GM12892 (cell line): ENCODE data around the gene PSMD12. TPM values are rescaled to one million over a fixed set of nuclear protein-coding genes. Genes with fewer than 3 reads are reported as not detected.
"Not testable (repeated sequence)": the region's sequence is repeated elsewhere in the genome, so short reads cannot be mapped to it uniquely, and the experiment has no call there.

Experiments
- DNase-seq: peaks from one replicate; pipeline ENCODE4 v3.0.0; 2011; ENCODE audit not compliant: insufficient read length
- FAIRE-seq: peaks from 2 replicates; lab custom pipeline; 2011; peaks lifted over from hg19 to GRCh38; lab: Jason Lieb, UNC
- POLR2A ChIP-seq: IDR thresholded peaks from 2 replicates; pipeline ENCODE4 v1.6.1; 2011; ENCODE audit warnings: low read depth, low read length, control low read depth
- POLR2AphosphoS5 ChIP-seq: IDR thresholded peaks from 2 replicates; pipeline ENCODE4 v1.6.1; 2011; ENCODE audit warnings: low read depth, low read length, control low read depth
- TAF1 ChIP-seq: IDR thresholded peaks from 2 replicates; pipeline ENCODE4 v1.6.1; 2011; ENCODE audit warnings: low read depth, mild to moderate bottlenecking, control low read depth, low read length, borderline replicate concordance
- polyA plus RNA-seq: library from polyadenylated mRNA; unstranded; fragments of >200 nt; gene quantifications from one replicate; pipeline ENCODE4 v1.2.1, GENCODE V29; 2012; ENCODE audit warnings: missing spikeins, inconsistent platforms; ENCODE audit not compliant: missing spikeins

The PSMD12 gene
- polyA plus RNA-seq: 34.1 TPM

DNA sequence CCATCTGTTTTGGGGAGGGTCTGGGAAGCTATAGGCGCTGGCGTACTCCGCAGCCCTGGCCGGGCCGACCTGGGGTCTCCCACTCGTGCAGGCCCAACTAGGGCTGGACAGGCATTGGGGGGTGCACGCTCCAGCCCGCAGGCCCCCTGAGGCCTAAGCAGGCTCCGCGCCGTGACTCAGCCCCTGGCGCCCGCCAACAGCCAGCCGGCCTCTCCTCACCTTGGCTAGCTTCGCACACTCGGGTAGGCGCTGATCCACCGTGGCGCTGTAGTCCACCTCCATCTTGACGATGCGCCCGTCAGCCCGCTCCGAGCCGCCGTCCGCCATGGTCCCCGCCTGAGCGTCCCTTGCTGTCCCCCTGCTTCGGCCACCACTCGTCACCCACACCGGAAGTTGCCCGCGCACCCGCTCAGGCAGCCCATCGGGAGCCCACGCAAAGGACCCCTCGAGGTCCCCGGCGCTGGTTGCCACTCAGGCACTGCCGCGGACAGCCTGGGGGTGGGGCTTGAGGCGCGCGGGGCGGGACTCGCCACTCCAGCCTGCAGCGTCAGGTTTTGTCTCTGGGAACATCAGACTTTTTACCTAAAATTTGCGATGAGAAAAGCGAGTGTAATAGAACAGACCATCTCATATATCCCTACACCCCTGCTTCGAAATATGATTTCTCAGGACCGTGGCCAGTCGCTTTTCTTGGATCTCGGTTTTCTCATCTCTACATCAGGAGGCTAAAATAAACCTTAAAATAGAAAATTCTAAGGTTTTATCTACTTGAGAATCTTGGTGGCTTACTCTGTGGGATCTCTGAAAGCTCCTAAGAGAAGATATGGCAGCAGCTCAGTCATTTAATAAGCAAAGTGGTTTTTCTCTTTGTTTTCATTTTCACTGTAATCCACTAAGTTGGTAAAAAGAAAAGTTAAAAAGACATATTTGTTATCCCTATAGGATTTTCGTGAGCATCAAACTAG, at the start of gene PSMD12:
TSS of gene PSMD12 (minus strand) at position 385 of the 965 bp plus-strand sequence. CDS start at position 327, 58 bp downstream.
- DNase-seq: peak; percentile 93
- peak; percentile 93 for FAIRE-seq
- peak; percentile 89 for TF ChIP-seq TAF1
- TF ChIP-seq POLR2A: peak; percentile 97
- TF ChIP-seq POLR2AphosphoS5: peak; percentile 90

DNA sequence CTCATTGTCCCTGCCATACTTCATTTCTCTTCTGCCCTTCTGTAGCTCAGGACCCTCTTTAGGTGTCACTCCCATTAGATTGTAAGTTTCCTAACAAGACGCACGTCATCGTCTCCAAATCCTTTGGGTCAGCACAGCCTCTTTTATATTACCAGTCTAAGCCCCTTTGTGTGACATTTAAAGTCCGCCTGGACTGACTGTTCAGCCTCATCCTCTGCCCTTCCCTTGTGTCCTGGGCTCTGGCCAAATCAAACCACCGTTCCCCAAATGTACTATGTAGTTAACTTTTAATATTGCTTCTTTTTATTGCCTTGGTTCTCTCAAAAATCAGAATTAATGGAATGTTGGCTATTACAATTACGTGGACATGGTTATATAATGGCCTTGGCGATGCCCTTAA, 48.9 kb upstream of the PSMD12 start:
- no peak for FAIRE-seq
- TF ChIP-seq POLR2A (no peak), POLR2AphosphoS5 (no peak), TAF1 (no peak)
- no peak for DNase-seq

DNA sequence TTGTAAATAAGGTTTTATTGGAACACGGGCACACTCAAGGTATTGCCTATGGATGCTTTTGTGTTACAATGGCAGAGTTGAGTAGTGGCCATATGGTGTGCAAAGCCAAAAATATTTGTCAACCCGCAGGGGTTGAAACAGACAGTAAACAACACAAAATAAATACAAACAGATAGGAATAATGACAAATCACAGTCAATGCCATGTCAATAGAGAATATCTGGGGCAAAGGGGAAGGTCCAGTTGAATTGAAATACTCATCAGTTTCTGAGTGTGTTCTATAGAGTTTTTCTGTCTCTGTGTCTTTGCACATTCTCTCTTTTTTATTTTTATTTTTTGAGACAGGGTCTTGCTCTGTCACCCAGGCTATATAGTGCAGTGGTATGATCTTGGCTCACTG, 48.2 kb upstream of the PSMD12 start:
- no peak for FAIRE-seq
- DNase-seq: no peak
- TF ChIP-seq POLR2A: no peak
- TF ChIP-seq POLR2AphosphoS5: no peak
- TF ChIP-seq TAF1: no peak

DNA sequence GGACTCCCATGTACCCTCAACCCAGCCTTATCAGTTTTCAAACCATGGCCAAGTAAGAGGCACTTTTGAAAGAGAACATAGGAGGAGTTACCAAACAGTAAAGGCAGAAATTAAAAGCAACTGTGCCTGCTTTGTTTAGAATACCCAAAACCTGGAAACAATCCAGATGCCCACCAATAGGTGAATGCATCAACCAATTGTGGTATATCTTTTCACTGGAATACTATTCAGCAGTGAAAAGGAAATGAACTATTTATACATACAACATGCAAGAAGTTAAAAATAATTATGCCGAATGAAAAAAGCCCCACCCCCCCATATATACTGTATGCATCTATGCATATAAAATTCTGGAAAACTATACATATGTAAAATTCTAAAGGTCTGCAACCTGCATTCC, 47.8 kb upstream of the PSMD12 start:
- no peak for FAIRE-seq
- no peak for TF ChIP-seq TAF1
- no peak for TF ChIP-seq POLR2AphosphoS5
- no peak for TF ChIP-seq POLR2A

DNA sequence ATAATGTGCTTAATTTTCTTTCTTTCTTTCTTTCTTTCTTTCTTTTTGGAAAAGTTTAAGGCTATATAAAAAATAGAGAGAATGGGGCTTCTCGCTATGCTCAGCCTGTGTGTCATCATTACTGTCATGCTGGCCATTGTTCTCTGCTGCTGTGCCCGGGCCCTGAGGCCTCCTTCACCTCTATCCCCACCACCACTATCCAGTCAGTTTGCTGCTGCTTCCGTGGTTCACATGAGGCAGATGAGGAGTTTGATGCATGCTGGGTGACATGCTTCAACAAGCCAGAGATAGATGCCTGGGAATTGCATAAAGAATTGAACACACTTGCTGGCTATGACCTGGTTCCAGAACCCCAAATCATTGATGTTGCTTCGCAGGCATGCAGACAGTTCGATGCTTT, 47.0 kb upstream of the PSMD12 start:
- DNase-seq: no peak
- FAIRE-seq: no peak

More for the DNA sequence above, 47.8 kb upstream of the PSMD12 start:
- DNase-seq: no peak

DNA sequence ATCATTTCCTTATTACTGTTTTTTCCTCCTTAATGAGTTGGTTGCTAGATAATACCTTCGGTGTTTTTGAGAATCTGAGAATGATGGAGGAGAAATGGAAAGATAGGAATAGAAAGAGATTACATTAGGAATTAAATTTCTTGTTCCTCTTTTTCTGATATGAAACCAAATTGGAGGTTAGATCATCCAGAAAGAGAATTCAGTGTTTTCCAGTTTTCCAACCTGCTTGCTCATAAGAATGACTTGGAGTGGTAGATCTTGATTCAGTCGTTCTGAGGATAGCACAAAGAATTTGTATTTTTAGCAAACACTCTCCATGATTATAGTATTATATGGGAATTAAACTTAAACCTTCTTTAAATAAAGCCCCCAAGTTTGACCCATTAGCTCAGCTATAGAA, 46.6 kb upstream of the PSMD12 start:
- no peak for DNase-seq
- TF ChIP-seq POLR2A (no peak), POLR2AphosphoS5 (no peak), TAF1 (no peak)
- no peak for FAIRE-seq

More for the DNA sequence above, 47.0 kb upstream of the PSMD12 start:
- TF ChIP-seq TAF1 (no peak), POLR2A (no peak), POLR2AphosphoS5 (no peak)

DNA sequence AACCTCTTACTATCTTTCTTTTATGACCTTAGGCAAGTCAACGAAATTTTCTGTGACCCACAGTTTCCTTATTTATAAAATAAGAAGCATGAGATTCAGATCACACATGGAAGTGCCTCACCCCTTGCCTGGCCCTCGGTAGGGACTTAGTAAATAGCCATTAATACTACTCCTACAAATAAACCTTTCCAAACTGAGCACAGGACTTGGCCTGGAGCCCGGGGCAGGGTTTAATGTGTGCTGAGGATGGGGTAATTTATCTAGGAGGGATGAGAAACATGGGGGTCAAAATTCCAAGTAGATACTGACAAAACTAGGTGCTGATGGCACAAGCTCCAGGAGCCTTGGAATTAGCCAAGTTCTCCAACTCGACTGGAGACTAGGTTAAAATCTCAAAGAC, 45.7 kb upstream of the PSMD12 start:
- FAIRE-seq (no peak), DNase-seq (no peak)
- TF ChIP-seq POLR2AphosphoS5 (no peak), TAF1 (no peak), POLR2A (no peak)

DNA sequence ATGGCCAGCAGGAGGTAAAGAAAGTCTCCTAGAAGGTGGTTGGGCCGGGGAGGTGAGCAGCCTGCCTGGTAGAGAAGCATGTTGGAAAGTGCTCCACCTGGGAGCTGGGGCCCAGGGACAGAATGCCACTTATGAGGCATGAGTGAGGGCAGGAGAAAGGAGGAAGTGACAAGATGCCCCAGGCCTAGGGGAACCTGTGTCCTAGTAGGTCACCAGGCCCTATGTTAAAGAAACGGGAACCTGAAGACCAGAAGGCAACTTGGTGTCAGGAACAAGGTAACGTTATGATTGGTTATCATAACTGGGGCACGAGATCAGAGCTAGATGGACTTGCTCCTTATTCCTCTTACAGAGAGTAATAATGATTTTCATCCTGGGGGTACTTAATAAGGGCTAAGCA, 45.0 kb upstream of the PSMD12 start:
- no peak for TF ChIP-seq POLR2AphosphoS5
- no peak for TF ChIP-seq POLR2A
- TF ChIP-seq TAF1: no peak
- DNase-seq (no peak), FAIRE-seq (no peak)

DNA sequence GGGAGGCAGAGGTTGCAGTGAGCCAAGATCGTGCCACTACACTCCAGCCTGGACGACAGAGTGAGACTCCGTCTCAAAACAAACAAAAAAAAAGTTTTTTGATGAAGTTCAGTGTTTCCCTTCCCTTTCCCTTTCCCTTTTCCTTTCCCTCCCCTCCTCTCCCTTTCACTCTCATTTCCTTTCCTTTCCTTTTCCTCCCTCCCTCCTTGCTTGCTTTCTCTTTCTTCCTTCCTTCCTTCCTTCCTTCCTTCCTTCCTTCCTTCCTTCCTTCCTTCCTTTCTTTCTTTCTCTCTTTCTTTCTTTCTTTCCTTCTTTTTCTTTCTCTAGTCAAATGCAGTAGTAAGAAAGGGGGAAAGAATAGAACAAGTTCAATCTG, 42.1 kb upstream of the PSMD12 start:
- not testable (repeated sequence) for FAIRE-seq, DNase-seq

DNA sequence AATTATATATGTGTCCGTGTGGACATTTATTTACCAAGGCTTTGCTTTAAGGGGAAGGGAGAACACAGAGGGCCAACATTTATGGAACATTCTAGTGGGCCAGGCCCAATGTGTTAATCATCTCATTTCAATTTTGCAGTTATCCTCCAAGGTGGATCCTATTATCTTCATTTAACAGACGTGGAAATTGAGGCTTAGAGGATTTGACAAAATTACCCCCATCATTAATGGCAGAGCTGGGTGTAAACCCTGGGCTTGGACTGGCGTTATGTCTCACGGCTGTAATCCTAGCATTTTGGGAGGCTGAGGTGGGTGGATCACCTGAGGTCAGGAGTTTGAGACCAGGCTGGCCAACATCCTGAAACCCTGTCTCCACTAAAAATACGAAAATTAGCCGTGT, 37.1 kb upstream of the PSMD12 start:
- no peak for FAIRE-seq

DNA sequence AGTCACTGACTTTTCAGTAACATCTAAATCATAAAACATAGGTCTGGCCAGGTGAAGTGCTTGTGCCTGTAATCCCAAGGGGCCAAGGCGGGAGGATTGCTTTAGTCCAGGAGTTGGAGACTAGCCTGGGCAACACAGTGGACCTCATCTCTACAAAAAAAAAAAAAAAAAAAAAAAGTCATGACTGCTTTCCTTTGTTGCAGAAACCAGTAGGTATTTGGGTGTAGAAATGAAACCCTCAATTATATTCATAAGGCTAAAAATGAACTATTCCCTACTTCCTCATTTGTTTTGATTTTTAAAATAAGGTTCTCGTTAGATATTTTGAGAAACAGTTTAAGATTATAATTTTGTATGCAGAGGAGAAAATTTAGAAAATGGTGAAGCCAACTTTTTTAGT, 36.7 kb upstream of the PSMD12 start:
- FAIRE-seq: no peak
- no peak for DNase-seq
- TF ChIP-seq POLR2A: no peak
- TF ChIP-seq TAF1: no peak
- no peak for TF ChIP-seq POLR2AphosphoS5

More for the DNA sequence above, 37.1 kb upstream of the PSMD12 start:
- no peak for DNase-seq
- no peak for TF ChIP-seq POLR2AphosphoS5
- TF ChIP-seq POLR2A: no peak
- no peak for TF ChIP-seq TAF1

DNA sequence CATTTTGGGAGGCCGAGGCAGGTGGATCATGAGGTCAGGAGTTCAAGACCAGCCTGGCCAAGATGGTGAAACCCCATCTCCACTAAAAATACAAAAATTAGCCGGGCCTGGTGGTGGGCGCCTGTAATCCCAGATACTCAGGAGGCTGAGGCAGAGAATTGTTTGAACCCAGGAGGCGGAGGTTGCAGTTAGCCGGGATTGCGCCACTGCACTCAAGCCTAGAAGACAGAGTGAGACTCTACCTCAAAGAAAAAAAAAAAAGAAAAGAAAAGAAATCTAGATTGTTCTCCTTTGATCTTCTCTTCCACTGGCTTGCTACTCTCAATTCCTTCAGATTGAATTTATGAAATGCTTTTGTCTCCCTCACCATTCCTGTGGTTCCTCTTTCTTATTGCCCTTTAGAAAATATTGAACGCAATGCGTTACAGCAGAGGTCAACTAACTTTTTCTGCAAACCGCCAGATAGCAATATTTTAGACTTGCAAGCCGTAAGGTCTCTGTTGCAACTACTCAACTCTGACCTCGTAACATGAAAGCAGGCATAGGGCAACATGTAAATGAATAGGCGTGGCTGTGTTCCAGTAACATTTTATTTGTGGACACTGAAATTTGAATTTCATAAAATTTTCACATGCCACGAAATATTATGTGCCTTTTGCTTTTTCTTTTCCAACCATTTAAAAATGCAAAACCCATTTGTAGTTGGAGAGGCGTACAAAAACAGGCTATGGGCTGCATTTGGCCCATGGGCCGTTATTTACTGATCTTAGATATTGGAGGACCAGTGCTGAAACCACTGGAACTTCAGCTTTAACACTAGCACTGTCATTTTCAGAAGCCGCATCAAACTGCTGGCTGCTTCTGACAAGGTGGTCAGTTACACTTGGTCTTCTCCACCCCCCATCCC, 35.5 kb upstream of the PSMD12 start:
- TF ChIP-seq POLR2A: no peak
- TF ChIP-seq TAF1: no peak
- no peak for TF ChIP-seq POLR2AphosphoS5
- DNase-seq: no peak
- FAIRE-seq: no peak

DNA sequence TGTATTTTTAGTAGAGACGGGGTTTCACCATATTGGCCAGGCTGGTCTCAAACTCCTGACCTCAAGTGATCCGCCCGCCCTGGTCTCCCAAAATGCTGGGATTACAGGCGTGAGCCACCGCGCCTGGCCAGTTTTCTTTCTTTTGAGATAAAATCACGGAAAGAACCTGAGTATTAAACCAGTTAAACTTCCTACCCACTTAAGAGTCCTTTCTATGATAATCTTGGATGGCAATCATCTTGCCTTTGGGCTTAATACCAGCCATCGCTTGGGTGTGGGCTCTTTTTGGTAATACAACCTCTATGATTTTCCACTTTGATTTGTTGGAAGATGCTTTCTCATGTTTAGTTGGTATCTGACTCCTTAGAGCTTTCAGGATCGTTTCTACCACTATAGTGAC, 34.7 kb upstream of the PSMD12 start:
- no peak for TF ChIP-seq TAF1
- no peak for TF ChIP-seq POLR2AphosphoS5
- TF ChIP-seq POLR2A: no peak
- DNase-seq: no peak
- FAIRE-seq: no peak
